Prostate gland (tissue), 2 donors: Measurements from ENCODE around the gene CELF2.

Source experiments
- POLR2A ChIP-seq: fragments of 450-650 bp; IDR thresholded peaks from one replicate; pipeline ENCODE4 v1.6.1; 2016; ENCODE audit warnings: antibody characterized with exemption, mild to moderate bottlenecking
- POLR2AphosphoS5 ChIP-seq: sonication (generic); formaldehyde crosslinking; IDR thresholded peaks from one replicate; pipeline ENCODE4 v1.6.1; 2017; ENCODE audit warnings: antibody characterized with exemption
- TF ChIP-seq, protein P1 (sequence below), 4 experiments: fragments of 200-600 bp in 2 of 4; fragments of 450-650 bp in 2 of 4; sonication (generic) in 2 of 4; IDR thresholded peaks; 1 replicate in 3 of 4; 2 replicates in 1 of 4; pipeline ENCODE4 v1.5.1; 2016 to 2019; ENCODE audit warnings: antibody characterized with exemption in 4 of 4, mild to moderate bottlenecking in 2 of 4, moderate library complexity in 2 of 4

DNA sequence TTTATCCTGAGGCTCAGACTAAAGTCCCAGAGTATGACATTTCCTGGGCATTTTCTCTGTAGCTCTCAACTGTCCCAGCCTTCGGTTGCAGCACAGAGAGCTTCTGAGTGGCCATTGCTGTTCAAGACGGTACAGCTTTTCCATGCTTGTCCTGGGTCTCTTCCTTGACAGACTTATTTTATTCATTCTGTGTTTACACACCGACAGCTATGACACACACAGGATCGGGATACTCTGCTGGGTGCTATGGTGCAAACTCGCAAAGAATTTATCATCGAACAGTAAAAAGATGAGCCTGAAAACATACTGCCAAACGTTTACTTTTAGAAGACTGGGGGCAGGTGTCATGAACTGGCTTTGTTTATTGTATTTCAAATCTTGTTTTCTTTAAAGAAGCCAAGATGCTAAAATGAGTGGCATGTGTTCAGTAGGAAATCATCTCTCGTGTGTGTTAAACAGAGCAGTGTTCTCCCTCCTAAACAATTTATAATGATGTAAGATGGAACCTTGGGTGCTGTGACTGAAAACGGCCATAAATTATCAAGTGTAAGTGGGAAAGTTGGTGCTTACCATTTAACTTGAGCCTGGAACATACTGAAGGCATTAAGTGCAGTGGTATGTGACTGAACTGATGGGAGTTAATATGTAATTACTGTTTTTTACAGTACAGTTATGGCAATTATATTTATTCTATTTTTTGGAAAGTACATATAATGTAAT lies 120.8 kb downstream of the CELF2 start:
- TF ChIP-seq POLR2AphosphoS5 (no peak), POLR2A (no peak)
- TF ChIP-seq, protein P1, sequence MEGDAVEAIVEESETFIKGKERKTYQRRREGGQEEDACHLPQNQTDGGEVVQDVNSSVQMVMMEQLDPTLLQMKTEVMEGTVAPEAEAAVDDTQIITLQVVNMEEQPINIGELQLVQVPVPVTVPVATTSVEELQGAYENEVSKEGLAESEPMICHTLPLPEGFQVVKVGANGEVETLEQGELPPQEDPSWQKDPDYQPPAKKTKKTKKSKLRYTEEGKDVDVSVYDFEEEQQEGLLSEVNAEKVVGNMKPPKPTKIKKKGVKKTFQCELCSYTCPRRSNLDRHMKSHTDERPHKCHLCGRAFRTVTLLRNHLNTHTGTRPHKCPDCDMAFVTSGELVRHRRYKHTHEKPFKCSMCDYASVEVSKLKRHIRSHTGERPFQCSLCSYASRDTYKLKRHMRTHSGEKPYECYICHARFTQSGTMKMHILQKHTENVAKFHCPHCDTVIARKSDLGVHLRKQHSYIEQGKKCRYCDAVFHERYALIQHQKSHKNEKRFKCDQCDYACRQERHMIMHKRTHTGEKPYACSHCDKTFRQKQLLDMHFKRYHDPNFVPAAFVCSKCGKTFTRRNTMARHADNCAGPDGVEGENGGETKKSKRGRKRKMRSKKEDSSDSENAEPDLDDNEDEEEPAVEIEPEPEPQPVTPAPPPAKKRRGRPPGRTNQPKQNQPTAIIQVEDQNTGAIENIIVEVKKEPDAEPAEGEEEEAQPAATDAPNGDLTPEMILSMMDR (IDR thresholded peaks at IDR 0.05) = no peak
